ENCODE results near the gene IQCH.

IQCH gene

DNA sequence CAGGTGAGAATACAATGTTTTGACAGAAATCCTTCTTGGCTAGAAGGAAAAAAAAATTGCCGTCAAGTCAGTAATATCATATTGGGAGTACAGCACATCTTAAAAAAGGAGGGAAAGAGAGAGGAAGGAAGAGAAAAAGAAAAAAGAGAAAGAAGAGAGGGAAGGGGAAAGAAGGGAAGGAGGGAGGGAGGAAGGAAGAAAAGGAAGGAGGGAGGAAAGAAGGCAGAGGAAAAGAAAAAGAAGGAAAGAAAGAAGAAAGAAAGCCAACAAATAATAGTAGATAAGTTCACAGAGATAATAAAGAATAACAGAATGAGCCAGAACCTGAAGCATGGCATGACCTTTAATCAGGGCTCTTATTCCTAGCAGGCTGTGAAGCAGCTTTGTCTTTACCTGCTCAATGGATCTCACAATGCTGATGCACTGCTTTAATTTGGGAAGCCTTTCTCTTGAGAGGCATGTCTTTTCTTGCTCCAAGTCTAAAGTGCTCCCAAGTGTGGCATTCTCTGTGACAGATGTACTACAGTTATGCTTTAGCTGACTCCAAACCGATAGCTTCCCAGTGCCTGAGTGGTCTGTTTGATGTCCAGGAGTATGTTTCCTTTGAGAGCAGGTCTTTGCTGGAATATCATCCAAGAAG is 114.9 kb downstream of the IQCH start:
- TF ChIP-seq, protein P1, sequence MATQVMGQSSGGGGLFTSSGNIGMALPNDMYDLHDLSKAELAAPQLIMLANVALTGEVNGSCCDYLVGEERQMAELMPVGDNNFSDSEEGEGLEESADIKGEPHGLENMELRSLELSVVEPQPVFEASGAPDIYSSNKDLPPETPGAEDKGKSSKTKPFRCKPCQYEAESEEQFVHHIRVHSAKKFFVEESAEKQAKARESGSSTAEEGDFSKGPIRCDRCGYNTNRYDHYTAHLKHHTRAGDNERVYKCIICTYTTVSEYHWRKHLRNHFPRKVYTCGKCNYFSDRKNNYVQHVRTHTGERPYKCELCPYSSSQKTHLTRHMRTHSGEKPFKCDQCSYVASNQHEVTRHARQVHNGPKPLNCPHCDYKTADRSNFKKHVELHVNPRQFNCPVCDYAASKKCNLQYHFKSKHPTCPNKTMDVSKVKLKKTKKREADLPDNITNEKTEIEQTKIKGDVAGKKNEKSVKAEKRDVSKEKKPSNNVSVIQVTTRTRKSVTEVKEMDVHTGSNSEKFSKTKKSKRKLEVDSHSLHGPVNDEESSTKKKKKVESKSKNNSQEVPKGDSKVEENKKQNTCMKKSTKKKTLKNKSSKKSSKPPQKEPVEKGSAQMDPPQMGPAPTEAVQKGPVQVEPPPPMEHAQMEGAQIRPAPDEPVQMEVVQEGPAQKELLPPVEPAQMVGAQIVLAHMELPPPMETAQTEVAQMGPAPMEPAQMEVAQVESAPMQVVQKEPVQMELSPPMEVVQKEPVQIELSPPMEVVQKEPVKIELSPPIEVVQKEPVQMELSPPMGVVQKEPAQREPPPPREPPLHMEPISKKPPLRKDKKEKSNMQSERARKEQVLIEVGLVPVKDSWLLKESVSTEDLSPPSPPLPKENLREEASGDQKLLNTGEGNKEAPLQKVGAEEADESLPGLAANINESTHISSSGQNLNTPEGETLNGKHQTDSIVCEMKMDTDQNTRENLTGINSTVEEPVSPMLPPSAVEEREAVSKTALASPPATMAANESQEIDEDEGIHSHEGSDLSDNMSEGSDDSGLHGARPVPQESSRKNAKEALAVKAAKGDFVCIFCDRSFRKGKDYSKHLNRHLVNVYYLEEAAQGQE (IDR thresholded peaks at IDR 0.05; ENCODE audit: insufficient read depth in 1 of 2, low read depth in 2 of 2, low read length in 2 of 2): no peak
- TF ChIP-seq TAF1 (IDR thresholded peaks at IDR 0.05; ENCODE audit: borderline replicate concordance, insufficient read depth, low read length) (no peak), FOXP2 (optimal IDR thresholded peaks at IDR 0.05; ENCODE audit: borderline replicate concordance, extremely low read depth, extremely low read length, insufficient read depth) (no peak), POLR2AphosphoS5 (IDR thresholded peaks at IDR 0.05; ENCODE audit: low read depth, low read length) (no peak), SIN3A (IDR thresholded peaks at IDR 0.05; ENCODE audit: borderline replicate concordance, insufficient read depth, low read length) (no peak)

DNA sequence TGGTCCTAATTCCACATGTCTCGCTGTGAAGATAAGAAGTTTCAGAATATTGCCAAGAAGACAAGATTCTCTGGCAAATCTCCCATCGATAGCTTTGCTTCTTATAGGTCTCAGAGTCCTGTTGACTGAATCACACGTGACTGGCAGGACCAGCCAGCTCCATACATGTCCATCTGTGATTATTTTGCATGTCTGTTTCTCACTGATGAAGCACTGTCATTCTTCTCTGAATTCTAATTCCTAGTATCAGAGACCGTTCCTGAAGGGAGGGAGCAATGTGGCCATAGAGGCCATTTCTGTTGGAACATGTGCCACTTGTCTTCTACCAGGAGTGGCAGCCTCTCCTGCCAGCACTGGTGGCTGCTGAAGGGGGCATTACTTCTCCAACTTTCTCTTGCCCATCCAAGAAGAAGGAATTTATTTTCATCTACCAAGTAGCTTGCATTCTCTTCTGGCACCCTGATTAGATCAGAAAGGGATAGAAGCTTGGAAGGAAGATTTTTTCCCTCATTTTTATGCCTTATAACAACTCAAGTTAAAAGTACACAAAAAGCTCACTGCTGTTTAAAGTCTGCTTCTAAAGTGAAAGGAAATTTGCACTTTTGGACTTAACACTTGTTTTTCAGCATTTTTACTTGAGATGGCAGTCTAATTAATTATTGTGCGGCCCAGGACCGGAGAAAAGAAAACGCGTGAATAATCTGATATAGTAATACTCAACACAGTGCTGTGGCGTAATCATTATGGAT is 115.8 kb downstream of the IQCH start:
- TF ChIP-seq FOXP2 (optimal IDR thresholded peaks at IDR 0.05; ENCODE audit: borderline replicate concordance, extremely low read depth, extremely low read length, insufficient read depth): no peak
- TF ChIP-seq SIN3A (IDR thresholded peaks at IDR 0.05; ENCODE audit: borderline replicate concordance, insufficient read depth, low read length): no peak
- no peak for TF ChIP-seq POLR2AphosphoS5 (IDR thresholded peaks at IDR 0.05; ENCODE audit: low read depth, low read length)
- TF ChIP-seq TAF1 (IDR thresholded peaks at IDR 0.05; ENCODE audit: borderline replicate concordance, insufficient read depth, low read length): no peak
- TF ChIP-seq, protein P1 (IDR thresholded peaks at IDR 0.05; ENCODE audit: insufficient read depth in 1 of 2, low read depth in 2 of 2, low read length in 2 of 2): no peak

DNA sequence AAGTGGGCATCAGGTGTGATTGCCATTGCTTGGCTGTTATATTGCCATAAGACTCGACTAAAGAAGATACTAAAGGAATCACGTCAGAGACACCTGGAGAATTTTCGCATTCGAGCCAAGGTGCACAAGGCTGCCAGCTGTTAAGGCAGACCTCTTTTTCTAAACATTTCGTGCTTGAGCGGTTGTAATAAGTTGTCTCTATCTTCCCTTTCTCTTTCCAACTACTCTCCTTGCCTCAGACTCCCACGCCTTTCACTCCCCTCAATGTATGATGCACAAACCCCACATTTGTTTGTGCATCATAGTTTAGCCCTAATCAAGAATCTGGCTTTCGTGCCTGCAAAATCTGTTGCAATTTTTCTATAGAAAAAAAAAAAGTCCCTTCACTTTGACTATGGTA is 118.0 kb downstream of the IQCH start:
- no peak for TF ChIP-seq TAF1 (IDR thresholded peaks at IDR 0.05; ENCODE audit: borderline replicate concordance, insufficient read depth, low read length)
- no peak for TF ChIP-seq FOXP2 (optimal IDR thresholded peaks at IDR 0.05; ENCODE audit: borderline replicate concordance, extremely low read depth, extremely low read length, insufficient read depth)
- no peak for TF ChIP-seq SIN3A (IDR thresholded peaks at IDR 0.05; ENCODE audit: borderline replicate concordance, insufficient read depth, low read length)
- TF ChIP-seq, protein P1 (IDR thresholded peaks at IDR 0.05; ENCODE audit: insufficient read depth in 1 of 2, low read depth in 2 of 2, low read length in 2 of 2): no peak
- no peak for TF ChIP-seq POLR2AphosphoS5 (IDR thresholded peaks at IDR 0.05; ENCODE audit: low read depth, low read length)

DNA sequence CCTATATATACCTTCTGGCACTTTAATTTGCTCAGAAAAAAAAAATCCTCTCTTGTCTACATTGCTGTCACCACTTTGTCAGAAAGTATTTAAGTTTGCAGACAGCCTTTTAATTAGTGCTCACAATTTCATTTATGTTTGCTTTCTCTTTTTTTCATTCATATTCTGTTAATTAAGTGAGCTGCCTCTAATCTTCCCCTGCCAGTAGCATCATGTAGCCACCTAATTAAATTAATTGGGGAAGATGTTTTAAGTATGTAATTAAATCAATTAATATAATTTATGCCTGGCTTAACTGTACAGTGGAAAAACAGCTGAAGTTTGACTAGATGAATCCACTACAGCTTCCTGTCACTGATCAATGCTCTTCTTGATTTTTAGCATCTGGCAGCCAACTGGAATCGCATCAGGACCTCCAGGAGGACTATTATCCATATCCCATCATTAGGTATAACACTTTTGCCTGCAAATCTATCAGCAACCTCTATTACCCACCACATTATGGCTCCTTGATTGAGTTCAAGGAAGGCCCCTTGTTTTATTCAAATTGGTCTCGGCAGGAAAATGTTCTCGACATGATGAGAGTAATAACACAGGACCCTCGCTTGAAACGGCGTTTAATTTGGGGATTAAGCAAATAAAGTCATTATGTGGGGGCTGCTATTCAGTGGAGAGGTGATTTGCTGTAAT is 118.5 kb downstream of the IQCH start:
- TF ChIP-seq TAF1 (IDR thresholded peaks at IDR 0.05; ENCODE audit: borderline replicate concordance, insufficient read depth, low read length) (no peak), POLR2AphosphoS5 (IDR thresholded peaks at IDR 0.05; ENCODE audit: low read depth, low read length) (no peak), FOXP2 (optimal IDR thresholded peaks at IDR 0.05; ENCODE audit: borderline replicate concordance, extremely low read depth, extremely low read length, insufficient read depth) (no peak), SIN3A (IDR thresholded peaks at IDR 0.05; ENCODE audit: borderline replicate concordance, insufficient read depth, low read length) (no peak)
- TF ChIP-seq, protein P1 (IDR thresholded peaks at IDR 0.05; ENCODE audit: insufficient read depth in 1 of 2, low read depth in 2 of 2, low read length in 2 of 2): no peak

All from PFSK-1 (cell line).